OCI-M1 (cell line): ENCODE measurements around the gene RIOK2.

Experiments used
- DNase-seq: peaks from one replicate; lab custom pipeline; 2025; lab: John Stamatoyannopoulos, UW

RIOK2 gene

DNA sequence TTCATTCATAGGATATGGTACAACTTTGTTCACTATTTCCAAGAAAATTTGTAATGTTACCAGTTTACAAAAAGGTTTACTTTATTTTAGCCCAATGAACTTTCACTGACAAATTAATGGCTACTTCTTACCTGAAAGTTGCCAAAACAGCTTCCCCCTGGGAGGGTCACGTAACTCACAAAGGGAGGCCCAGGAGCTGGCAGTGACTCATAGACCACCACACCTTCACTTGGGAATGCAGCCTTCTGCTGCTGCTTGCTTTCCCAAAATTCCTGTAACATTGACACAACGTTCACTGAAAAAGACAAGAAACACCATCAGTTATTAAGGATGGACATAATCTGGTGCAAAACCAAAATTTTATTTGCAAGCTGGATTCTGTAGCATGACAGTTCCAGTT, 58.7 kb downstream of the RIOK2 start:
- DNase-seq: no peak

DNA sequence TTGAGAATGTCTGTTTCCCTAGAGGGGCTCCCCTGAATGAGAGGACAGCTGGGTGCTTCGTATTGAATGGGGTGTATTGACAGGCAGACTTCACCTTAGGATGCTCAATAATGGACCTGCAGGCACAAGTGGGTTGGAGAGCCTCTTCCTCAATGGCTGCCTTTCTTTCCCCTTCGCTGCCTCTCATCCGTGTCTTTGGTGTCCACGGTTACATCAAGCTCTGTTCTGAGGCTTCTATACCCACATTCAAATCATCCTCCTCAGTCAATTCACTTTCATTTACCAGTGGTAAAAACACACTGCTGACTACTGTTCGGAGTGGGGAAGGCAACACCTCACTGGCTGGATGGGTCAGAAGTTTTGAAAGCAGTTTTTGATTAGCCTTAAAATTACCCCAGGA, 61.2 kb downstream of the RIOK2 start:
- DNase-seq: no peak

DNA sequence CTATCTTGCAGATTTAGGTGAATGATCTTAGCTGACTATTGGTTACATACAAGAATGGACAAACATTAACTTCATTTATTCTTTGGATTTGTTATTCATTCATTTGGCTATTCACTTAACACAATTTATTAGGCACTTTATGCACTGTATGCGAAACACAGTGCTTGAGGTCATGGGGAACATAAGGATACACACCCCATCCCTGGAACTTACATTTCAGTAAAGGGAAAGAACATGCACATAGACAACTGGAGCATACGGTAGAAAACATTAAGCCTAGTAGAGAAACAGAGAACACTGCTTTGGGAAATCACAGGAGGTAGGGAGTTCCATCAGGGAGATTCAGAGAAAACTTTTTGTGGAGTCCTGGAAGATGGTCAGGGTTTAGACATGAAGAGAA, 62.9 kb downstream of the RIOK2 start:
- DNase-seq: no peak

DNA sequence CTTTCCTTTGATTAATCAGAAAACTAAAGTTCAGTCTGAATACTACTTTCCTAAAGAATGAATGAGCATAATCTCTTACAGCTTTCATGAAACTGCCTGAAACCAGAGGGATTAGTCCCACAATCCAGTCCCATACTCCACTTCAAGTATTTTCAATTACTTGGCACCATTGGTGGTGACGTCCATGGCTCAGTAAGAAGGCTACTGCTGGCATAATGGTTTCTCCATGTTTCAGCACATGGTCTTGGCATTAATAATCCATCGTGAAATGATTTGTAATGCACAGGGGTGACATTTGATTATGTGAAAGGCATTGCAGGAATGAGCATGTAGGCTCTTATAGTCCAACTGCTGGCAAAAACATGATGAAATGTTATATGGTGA, 64.0 kb downstream of the RIOK2 start:
- no peak for DNase-seq

DNA sequence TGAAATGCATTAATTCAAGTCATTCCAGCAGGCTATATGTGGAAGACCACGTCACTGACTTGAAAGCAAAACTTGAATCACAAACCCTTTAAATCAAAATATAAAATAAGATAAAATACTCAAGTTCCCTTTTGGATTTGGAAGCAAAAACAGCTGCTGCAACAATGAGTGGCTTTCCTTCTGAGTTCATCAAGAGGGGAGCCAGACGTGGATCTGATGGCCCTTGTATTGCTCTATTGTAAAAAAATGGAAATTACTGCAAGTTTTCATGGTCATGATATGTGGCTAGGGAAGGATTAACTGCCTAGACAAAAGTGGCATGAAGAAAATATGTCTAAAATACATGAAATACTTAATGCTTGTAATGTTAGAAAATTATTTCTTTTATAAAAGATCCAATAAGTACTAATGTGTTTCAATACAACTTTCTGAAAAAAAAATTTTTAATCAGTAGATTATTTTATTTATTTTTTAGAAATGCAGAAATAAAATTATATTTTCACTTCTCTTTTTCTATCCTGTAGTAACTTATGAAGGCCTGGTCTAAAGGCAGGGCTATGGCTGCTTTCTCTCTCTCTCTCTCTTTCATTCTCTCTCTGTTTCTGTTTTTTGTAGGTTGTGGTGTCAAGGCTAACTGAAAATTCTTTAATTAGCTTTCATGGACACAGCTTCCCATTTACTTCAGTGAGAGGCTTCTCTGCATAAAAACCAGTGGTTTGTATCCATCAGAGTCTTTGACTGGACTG, 64.6 kb downstream of the RIOK2 start:
- DNase-seq: no peak

DNA sequence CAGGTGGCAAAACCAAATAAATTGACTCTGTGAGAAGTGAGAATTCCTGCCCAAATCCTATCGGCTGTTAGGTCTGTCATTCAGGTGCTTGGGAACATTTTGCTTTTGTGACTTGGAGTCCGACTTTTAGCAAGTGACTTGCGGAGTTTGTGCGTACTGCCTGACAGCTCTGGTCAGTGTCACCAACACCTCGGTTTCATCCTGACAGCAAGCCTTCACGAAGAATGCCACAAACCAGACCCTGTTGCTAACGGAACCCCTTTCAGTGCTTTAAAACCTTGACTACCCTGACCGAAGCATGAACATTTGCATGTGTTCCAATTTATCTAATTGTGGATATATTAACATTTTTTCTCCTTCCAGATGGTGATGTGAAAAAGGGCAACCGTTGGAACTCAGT, 67.1 kb downstream of the RIOK2 start:
- no peak for DNase-seq

DNA sequence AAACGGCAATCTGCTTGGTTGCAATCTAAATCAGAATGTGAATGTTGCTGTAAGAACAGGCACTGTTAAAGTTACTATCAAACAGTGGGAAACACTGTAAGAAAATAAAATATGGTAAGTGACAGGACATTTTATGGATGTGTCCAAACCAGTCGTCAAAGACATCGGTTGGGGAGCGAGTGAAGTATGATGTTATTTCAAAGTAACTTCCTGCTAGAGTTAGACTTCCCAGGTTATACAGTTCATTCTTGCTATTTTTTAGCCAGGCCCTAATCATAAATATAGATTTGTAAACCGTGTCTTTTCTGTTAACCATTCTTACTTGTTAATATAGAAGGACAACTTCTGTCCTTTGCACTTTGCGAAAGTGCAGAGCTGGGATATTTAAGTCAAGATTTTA, 70.8 kb downstream of the RIOK2 start:
- DNase-seq: no peak

DNA sequence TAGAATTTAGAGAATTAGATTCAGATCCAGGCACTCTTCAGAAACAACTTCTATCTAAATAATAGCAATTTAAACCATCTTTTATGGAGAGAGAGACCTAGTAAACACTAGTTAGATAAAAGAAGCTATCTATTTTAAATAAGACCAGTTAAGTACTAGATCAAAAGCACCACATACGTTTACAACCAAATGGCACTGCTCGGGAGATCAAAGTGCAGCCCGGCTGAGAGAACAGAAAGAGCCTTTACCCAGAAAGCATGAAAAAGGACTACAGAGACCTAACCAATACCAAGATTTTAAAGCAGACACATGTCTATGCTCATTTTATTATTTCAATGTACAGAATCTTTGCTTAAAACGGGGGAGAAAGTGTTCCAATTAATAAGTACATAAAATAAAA, 71.4 kb downstream of the RIOK2 start:
- no peak for DNase-seq

DNA sequence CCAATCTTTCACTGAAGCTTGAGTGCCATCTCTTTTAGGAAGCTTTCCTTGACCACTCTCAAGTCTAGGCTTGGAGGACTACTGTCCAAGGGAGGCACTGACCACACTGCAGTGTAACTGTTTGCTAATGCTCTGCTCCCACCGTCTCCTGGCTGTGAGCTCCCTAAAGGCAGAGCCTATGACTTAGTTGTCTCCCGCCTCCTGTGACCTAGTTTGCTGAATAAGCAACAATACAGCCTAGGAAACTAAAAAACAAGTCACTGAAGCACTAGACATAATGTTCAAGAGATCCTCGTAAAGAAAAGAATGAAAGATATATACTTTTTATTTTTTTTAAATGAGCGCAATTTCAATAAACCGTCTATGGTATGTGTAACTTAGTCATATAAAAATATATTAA, 72.0 kb downstream of the RIOK2 start:
- DNase-seq: no peak
